ENCODE measurements around the gene CERS5.
"Not testable (repeated sequence)": the region's sequence is repeated elsewhere in the genome, so short reads cannot be mapped to it uniquely, and the experiment has no call there.

CERS5 gene

DNA sequence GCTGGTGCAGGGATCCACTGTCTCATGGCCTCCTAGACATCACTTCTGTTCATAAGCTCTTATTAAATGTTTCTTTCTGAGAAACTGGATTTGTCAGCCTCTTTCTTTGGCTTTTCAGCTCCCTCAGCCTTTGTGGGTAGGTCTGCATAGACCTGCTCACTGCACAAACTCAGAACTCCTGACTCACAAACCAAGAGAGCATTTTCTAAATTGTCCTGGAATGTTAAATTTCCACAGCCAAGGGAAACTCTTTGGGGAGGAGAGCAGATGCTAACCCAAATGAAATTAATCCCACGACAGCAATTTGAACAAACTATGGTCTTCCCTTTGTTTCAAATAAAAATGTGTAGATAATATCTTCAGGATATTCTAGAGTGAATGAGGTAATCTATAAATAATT, 19.5 kb upstream of the CERS5 start:
- DNase-seq = no peak

- DNase-seq = no peak
These were observed 18.9 kb upstream of the CERS5 start for GRCh38 chr12:50185970-50186663.

DNA sequence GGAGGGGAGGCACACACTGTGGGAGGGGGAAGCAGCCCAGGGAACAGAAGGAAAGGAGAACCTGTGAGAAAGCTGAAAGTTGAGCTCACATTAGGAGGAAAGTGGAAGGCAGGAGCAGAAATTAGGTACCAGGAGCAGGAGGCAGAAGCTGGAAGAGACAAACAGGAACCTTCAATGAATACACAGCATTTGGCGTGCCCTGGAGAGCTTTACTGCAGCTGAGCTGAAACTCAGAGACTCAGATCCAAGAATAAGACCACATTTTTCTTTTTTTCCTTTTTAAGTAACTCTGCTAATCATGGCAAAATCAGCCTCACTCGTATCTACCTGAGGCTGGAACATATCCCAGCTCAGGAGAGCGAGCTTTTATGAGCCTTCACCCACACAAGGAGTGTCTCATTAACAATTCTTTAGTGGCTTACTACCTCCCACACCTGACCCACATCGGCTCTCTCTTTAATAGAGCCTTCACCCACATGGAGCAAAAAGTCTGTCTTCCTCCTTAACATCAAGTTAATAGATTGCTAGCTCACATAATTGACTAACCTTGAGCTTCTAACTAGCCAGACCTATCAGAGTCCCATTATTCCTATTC, 18.2 kb upstream of the CERS5 start:
- DNase-seq = no peak

- no peak for DNase-seq
These were observed 17.1 kb upstream of the CERS5 start for GRCh38 chr12:50184261-50184660.

- DNase-seq = no peak
These were observed 15.3 kb upstream of the CERS5 start for GRCh38 chr12:50182461-50182860.

- DNase-seq = no peak
These were observed 14.5 kb upstream of the CERS5 start for GRCh38 chr12:50181691-50182090.

DNA sequence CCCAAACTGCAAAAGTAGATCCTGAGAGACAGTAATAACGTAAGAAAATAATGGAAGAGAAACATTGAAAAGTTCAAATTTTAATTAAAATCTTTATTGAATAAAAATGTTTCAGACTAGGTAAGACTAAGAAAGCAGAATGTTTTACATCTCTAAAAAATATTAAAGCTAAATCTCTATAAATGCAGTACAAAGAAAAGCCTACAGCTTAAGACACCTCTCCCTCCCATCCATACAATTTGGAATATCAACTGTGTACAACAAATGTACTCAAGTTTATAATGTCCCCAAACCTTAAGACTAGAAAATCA, 8.5 kb upstream of the CERS5 start:
- DNase-seq = no peak

DNA sequence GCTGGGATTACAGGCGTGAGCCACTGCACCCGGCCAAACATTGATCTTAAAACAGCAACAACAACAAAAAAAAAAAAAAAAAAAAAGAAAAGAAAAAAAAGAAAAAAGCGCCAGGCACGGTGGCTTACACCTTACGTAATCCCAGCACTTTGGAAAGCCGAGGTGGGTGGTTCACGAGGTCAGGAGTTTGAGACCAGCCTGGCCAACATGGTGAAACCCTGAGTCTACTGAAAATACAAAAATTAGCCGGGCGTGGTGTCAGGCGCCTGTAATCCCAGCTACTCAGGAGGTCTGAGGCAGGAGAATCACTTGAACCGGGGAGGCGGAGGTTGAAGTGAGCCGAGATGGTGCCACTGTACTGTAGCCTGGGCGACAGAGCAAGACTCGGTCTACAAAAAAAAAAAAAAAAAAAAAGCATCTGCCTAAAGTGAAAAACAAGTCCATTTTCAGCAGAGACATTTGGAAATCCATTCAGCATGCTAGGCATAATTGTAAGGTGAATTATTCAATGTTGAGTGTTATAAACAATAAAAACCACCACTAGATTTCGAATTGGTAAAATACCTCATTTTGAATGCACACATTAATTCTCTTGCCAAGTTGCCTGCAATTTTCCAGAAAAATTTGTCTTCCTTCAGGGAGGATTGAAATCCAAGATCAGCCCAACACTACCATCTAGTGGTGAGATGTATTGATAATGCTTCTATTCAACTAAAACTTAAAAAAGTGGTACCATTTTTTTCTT, 8.0 kb upstream of the CERS5 start:
- DNase-seq = peak; percentile 72

DNA sequence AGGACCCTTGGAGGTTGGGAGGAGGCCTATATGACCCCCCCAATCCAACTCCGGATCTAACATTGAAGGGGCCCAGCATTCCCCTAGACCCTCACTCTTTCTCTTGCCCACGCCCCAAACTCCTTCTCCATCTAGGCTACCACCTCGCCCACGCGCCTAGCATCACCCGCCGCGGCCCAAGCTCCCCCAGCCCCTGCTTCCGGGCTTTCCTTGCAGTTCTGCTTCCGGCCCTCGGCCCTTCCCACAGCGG, 445 bp downstream of the CERS5 start:
- DNase-seq = no peak

GRCh38 chr12:50164963-50165362, 2.2 kb downstream of the CERS5 start:
- DNase-seq = no peak

DNA sequence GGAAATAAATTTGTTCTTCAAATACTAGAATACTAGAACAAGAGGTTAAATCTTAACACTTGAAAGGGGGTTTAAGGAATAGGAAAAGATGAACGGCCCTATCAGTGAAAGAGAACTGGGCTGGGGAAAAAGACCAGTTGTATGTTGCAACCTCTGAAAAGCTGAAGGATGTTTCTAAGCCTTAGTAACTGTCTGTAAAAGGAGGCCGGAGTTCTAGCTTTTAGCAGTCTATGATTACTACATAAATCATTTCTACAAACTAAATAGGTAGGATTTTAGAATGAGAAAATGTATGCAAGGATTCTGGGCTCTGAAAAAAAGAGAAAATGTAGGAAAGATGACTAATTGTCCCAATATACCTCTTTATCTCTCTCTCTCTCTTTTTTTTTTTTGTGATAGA, 4.9 kb downstream of the CERS5 start:
- DNase-seq = no peak

GRCh38 chr12:50160643-50161042, 6.5 kb downstream of the CERS5 start:
- no peak for DNase-seq

DNA sequence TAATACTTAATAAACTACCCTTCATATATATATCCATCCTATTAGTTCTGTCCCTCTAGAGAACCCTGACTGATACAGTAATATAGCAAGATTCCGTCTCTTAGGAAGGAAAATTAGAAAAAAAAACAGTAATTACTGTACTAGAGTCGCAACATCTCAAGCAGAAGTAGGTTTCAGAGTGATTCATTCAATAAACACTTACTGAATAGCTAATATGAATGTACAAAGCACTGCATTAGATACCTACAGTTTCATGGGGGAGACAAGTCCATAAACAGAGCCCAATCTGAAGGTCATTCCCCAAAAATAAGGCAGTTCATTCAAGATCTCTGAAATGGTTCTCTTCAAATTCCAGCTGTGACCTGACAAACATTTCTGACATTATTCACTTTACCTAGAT, 9.9 kb downstream of the CERS5 start:
- no peak for DNase-seq

DNA sequence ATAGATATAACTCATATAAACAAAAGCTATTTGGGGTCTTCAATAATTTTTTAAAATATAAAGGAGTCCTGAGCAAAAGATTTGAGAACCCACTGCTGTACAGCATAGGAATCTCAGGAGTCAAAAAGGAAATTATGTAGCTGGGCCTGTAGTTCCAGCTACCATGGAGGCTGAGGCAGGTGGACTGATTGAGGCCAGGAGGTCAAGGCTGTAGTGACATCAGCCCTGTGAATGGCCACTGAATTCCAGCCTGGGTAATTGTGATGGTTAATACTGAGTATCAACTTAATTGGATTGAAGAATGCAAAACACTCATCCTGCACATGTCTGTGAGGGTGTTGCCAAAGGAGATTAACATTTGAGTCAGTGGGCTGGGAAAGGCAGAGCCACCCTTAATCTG, 10.5 kb downstream of the CERS5 start:
- DNase-seq = no peak

DNA sequence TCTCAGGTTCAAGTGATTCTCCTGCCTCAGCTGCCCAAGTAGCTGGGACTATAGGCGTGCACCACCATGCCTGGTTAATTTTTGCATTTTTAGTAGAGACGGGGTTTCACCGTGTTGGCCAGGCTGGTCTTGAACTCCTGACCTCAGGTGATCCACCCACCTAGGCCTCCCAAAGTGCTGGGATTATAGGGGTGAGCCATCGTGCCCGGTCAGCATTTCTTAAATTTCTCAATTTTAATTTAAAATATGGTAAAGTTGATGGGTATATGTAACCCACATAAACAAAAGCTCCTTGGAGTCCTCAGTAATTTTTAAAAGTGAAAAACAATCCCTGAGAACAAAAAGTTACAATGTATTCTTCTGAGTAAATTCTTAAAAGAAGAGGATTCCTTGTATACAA, 12.2 kb downstream of the CERS5 start:
- not testable (repeated sequence) for DNase-seq

DNA sequence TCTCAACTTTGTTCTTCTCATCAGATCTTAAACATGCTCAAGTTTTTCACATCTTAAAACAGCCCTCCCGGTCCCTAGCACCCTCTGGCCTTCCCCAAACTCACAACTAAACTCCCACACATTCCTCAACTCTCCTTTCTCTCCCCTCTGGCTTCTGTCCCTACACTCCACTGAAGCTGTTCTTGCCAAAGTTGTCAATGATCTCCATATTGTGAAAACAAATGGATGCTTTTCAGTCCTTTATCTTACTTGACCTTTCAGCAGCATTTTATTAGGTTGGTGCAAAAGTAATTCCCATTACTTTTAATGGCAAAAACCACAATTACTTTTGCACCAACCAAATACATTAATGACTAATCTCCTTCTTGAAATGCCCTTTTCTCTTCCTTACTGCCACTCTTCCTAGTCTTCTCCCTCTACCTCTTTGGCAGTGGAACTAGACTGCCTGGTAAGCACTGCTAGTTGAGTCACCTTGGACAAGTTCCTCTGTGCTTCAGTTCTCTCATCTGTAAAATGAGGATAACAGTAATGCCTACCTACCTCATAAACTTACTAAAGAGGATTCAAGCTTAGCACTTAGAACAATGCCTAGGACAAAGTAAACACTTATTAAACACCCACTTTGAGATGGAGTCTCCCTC, 16.0 kb downstream of the CERS5 start:
- no peak for DNase-seq

DNA sequence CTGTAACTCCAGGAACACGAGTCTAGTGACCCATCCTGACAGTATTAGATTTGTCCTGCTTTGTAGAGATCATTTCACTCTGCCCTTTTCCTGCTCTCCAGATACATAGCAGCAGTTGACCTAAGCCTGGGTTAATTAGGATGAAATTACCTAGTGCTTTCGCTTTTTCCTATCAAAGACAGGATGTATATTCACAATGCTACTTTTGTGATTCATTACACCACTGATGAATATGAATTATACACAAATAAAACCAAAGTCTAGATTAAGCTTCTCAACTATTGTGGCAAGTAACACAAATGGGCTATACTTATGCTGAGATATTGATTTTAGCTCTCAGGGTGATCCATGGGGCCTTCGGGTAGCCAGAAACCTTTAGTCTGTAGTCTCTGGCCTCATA, 17.9 kb downstream of the CERS5 start:
- no peak for DNase-seq

DNA sequence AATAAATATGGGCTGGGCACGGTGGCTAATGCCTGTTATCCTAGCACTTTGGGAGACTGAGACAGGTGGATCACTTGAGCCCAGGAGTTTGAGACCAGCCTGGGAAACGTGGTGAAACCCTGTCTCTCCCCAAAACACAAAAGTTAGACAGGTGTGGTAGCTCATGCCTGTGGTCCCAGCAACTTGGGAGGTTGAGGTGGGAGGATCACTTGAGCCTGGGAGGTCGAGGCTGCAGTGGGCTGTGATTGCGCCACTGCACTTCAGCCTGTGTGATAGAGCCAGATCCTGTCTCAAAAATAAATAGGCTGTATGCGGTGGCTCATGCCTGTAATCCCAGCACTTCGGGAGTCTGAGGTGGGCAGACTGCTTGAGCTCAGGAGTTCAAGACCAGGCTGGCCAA, 19.2 kb downstream of the CERS5 start:
- DNase-seq = not testable (repeated sequence)

GRCh38 chr12:50147281-50147680, 19.9 kb downstream of the CERS5 start:
- no peak for DNase-seq

- DNase-seq = no peak
These were observed 21.7 kb downstream of the CERS5 start for GRCh38 chr12:50145439-50145838.

DNA sequence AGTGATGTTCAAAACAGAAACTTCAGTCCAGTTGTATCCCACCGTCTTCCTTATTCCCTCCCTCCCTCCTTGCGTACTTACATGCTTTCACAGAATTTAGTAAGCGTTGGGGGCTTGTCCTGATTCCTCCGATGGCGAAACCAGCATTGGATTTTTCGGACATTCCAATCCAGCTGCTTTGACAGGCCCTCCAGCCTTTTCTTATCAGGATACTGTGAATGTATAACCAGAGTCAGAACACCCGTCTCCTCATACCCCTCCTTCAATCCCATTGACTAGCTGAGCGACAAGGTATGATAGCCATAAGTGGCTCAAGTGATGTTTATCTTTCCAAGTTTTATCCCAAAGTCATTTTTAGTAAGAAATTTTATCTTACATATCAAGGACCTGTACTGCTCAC, 24.2 kb downstream of the CERS5 start:
- no peak for DNase-seq

- DNase-seq = peak; percentile 71
These were observed 34.5 kb downstream of the CERS5 start for GRCh38 chr12:50132505-50133135.

DNA sequence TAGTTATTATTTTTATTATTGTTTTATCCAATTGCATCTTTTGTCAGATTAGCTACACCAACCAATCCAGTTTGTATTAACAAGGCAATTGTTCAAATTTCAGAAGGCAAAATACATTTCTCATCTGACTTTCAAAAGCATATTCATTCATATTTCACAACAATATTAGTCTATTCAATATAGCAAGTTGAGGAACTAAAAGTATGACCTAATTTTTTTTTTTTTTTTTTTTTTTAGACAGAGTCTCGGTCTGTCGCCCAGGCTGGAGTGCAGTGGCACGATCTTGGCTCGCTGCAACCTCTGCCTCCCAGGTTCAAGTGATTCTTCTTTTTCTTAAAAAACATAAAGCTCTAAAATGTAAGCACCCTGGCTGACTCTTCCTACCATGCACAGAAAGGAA, 37.9 kb downstream of the CERS5 start:
- DNase-seq = no peak

DNA sequence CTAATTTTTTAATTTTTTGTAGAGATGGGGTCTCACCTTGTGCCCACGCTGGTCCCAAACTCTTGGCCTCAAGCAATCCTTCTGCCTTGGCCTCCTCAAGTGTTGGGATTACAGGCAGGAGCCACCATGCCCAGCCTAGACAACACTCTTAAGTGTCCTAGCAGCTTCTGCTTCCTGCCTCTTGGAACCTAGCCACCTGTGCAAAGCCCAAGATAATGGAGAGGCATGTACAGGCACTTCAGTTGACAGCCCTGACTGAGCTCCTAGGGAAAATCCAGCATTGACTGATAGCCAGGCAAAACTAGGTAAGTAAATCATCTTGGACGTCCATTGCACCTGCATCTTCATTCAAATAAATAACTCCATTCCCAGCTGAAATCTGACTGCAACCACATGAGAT, 39.6 kb downstream of the CERS5 start:
- no peak for DNase-seq

All from CD4-positive, alpha-beta T cell treated with Interleukin-17A for 1 hour (primary cell).